HepG2 (cell line): ENCODE data around the gene ZNF3. TPM values are rescaled to one million over a fixed set of nuclear protein-coding genes. Genes with fewer than 3 reads are reported as not detected.
A peak's percentile ranks its signal among the peaks of the same experiment; 100 is the strongest.

Source experiments
- CHCHD3 ChIP-seq: sonication (generic); formaldehyde crosslinking; IDR thresholded peaks from 2 replicates; pipeline ENCODE4 v1.8.0; 2022; ENCODE audit warnings: mild to moderate bottlenecking, missing genetic modification reagents, moderate library complexity
- ELK4 ChIP-seq: sonication (generic); formaldehyde crosslinking; IDR thresholded peaks from 2 replicates; pipeline ENCODE4 v1.9.0; 2021; ENCODE audit warnings: missing genetic modification reagents, borderline replicate concordance
- KDM5B ChIP-seq: sonication (generic); formaldehyde crosslinking; IDR thresholded peaks from 2 replicates; pipeline ENCODE4 v1.4.0; 2020; ENCODE audit warnings: missing genetic modification reagents, mild to moderate bottlenecking, borderline replicate concordance
- NR1H2 ChIP-seq: sonication (generic); formaldehyde crosslinking; IDR thresholded peaks from 2 replicates; pipeline ENCODE4 v1.8.1; 2022; ENCODE audit warnings: low read depth, missing genetic modification reagents, borderline replicate concordance
- TAF15 ChIP-seq: fragments of 200-400 bp; formaldehyde crosslinking; IDR thresholded peaks from one replicate; pipeline ENCODE4 v1.6.1; 2018; ENCODE audit warnings: mild to moderate bottlenecking, low read depth, low read length; ENCODE audit not compliant: poor library complexity, severe bottlenecking
- ZBTB7B ChIP-seq: sonication (generic); formaldehyde crosslinking; IDR thresholded peaks from 2 replicates; pipeline ENCODE4 v1.4.0; 2020; ENCODE audit warnings: missing genetic modification reagents
- polyA plus RNA-seq, 8 experiments: library from polyadenylated mRNA; depleted of rRNA in 3 of 8; stranded (reverse) in 7 of 8; unstranded in 1 of 8; fragments of >200 nt; fragmentation: Illumina TruSeq in 4 of 8; extraction: Trizol in 4 of 8; gene quantifications; 2 replicates each; pipeline versions ENCODE4 v1.2.1 to v1.2.3, GENCODE V29; 2011 to 2016; ENCODE audit warnings: low read depth in 4 of 8, missing spikeins in 1 of 8, mixed read lengths in 1 of 8; ENCODE audit not compliant: insufficient read depth in 1 of 8
- total RNA-seq, 5 experiments: library from RNA; depleted of rRNA; stranded (reverse); fragments of >200 nt; fragmentation: Illumina TruSeq; extraction: Trizol; gene quantifications; 2 replicates each; pipeline ENCODE4 v1.2.3, GENCODE V29; 2016; ENCODE audit warnings: low read depth in 1 of 5
- TF ChIP-seq, protein P1 (sequence below): sonication (generic); formaldehyde crosslinking; IDR thresholded peaks from 2 replicates; pipeline ENCODE4 v1.4.0; 2020; ENCODE audit warnings: mild to moderate bottlenecking, missing genetic modification reagents
- TF ChIP-seq, protein P2 (sequence below): sonication (generic); formaldehyde crosslinking; IDR thresholded peaks from 2 replicates; pipeline ENCODE4 v1.4.0; 2020; ENCODE audit warnings: missing genetic modification reagents, mild to moderate bottlenecking, borderline replicate concordance
- TF ChIP-seq, protein P3 (sequence below): sonication (generic); formaldehyde crosslinking; IDR thresholded peaks from 2 replicates; pipeline ENCODE4 v1.4.0; 2020; ENCODE audit warnings: mild to moderate bottlenecking, missing genetic modification reagents, borderline replicate concordance

Gene ZNF3
- total and polyA plus RNA-seq, 2 of the 13 experiments (the other 11 are each of a cell fraction or from before 2014, with no cell fraction given): 33.7 to 56.9 TPM

GRCh38 chr7:100081535-100082102, at the start of gene ZNF3 (continued):
- TF ChIP-seq, protein P1, sequence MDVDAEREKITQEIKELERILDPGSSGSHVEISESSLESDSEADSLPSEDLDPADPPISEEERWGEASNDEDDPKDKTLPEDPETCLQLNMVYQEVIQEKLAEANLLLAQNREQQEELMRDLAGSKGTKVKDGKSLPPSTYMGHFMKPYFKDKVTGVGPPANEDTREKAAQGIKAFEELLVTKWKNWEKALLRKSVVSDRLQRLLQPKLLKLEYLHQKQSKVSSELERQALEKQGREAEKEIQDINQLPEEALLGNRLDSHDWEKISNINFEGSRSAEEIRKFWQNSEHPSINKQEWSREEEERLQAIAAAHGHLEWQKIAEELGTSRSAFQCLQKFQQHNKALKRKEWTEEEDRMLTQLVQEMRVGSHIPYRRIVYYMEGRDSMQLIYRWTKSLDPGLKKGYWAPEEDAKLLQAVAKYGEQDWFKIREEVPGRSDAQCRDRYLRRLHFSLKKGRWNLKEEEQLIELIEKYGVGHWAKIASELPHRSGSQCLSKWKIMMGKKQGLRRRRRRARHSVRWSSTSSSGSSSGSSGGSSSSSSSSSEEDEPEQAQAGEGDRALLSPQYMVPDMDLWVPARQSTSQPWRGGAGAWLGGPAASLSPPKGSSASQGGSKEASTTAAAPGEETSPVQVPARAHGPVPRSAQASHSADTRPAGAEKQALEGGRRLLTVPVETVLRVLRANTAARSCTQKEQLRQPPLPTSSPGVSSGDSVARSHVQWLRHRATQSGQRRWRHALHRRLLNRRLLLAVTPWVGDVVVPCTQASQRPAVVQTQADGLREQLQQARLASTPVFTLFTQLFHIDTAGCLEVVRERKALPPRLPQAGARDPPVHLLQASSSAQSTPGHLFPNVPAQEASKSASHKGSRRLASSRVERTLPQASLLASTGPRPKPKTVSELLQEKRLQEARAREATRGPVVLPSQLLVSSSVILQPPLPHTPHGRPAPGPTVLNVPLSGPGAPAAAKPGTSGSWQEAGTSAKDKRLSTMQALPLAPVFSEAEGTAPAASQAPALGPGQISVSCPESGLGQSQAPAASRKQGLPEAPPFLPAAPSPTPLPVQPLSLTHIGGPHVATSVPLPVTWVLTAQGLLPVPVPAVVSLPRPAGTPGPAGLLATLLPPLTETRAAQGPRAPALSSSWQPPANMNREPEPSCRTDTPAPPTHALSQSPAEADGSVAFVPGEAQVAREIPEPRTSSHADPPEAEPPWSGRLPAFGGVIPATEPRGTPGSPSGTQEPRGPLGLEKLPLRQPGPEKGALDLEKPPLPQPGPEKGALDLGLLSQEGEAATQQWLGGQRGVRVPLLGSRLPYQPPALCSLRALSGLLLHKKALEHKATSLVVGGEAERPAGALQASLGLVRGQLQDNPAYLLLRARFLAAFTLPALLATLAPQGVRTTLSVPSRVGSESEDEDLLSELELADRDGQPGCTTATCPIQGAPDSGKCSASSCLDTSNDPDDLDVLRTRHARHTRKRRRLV (CRISPR knock-in tag): peak; percentile 90; the same call in 1 of the 2 replicates
- peak; percentile 96 for TF ChIP-seq TAF15
- TF ChIP-seq, protein P2, sequence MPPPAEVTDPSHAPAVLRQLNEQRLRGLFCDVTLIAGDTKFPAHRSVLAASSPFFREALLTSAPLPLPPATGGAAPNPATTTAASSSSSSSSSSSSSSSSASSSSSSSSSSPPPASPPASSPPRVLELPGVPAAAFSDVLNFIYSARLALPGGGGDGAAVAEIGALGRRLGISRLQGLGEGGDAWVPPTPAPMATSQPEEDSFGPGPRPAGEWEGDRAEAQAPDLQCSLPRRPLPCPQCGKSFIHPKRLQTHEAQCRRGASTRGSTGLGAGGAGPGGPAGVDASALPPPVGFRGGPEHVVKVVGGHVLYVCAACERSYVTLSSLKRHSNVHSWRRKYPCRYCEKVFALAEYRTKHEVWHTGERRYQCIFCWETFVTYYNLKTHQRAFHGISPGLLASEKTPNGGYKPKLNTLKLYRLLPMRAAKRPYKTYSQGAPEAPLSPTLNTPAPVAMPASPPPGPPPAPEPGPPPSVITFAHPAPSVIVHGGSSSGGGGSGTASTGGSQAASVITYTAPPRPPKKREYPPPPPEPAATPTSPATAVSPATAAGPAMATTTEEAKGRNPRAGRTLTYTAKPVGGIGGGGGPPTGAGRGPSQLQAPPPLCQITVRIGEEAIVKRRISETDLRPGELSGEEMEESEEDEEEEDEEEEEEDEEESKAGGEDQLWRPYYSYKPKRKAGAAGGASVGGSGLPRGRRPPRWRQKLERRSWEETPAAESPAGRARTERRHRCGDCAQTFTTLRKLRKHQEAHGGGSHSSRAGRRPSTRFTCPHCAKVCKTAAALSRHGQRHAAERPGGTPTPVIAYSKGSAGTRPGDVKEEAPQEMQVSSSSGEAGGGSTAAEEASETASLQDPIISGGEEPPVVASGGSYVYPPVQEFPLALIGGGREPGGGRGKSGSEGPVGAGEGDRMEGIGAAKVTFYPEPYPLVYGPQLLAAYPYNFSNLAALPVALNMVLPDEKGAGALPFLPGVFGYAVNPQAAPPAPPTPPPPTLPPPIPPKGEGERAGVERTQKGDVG (CRISPR knock-in tag): peak; percentile 75; the same call in 1 of the 2 replicates
- peak; percentile 96 for TF ChIP-seq ZBTB7B (CRISPR knock-in tag)
- no peak for TF ChIP-seq ELK4
- peak; percentile 92 for TF ChIP-seq KDM5B (CRISPR knock-in tag)
- TF ChIP-seq CHCHD3 (CRISPR knock-in tag): no peak
- TF ChIP-seq, protein P3, sequence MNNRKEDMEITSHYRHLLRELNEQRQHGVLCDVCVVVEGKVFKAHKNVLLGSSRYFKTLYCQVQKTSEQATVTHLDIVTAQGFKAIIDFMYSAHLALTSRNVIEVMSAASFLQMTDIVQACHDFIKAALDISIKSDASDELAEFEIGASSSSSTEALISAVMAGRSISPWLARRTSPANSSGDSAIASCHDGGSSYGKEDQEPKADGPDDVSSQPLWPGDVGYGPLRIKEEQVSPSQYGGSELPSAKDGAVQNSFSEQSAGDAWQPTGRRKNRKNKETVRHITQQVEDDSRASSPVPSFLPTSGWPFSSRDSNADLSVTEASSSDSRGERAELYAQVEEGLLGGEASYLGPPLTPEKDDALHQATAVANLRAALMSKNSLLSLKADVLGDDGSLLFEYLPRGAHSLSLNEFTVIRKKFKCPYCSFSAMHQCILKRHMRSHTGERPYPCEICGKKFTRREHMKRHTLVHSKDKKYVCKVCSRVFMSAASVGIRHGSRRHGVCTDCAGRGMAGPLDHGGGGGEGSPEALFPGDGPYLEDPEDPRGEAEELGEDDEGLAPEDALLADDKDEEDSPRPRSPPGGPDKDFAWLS (CRISPR knock-in tag): no peak
- TF ChIP-seq NR1H2 (CRISPR knock-in tag): no peak
